GM21367 (cell line): Measurements from ENCODE around the gene SPEM3.

Experiments used
- ATAC-seq: cut with Tn5 transposase; IDR thresholded peaks from one replicate; pipeline ENCODE4 v1.9.1; 2021; ENCODE audit not compliant: unreplicated experiment

The SPEM3 gene

DNA sequence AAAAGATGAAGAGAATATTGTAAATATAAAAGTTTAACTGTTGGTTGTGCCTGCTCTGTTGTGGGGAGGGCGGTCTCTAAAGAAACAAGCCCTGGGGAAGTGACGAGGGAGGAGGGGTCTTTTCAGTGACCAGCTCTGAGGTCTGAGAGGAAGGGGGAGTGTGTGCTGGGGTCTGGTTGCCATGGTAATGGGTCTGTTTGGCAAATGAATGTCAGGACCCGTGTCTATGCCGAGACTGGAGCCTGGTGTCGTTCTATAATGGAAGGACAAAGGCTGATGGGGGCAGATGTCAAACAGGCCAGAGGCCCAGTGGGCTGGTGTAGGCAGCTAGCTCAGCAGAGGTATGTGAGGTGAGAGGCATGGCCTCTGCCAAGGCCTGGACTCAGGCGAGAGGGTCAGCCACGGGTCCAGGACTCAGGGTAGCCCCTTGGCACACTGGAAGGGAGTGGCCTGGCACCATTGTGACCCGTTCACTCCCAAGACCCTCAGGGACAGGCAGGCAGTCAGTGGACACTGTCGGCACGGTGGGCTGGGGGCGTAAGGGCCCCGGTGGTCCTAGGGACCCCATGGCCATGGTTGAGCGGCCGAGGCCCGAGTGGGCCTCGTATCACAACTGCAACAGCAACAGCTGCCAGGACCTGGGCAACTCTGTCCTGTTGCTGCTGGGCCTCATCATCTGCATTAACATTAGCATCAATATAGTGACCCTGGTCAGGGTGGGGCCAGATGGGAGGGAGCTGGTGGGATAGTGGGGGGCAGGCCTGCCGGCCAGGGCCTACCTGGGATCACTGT lies 8.6 kb upstream of the SPEM3 start, which contains the start of gene SPEM1:
Gene SPEM1 (plus strand): TSS at position 506 of the 792 bp plus-strand sequence. CDS start 61 bp downstream, at position 567.
- no peak for ATAC-seq

DNA sequence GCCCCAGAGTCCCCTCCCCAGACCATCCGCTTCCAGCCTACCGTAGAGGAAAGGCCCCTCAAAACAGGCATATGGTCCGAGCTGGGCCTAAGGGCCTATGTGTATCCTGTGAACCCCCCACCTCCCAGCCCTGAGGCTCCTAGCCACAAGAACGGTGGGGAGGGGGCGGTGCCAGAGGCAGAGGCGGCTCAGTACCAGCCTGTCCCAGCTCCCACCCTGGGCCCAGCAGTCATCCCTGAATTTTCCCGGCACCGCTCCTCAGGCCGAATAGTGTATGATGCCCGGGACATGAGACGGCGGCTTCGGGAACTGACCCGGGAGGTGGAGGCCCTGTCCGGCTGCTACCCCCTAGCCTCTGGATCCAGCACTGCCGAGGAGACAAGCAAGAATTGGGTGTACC lies 7.5 kb upstream of the SPEM3 start:
- no peak for ATAC-seq

DNA sequence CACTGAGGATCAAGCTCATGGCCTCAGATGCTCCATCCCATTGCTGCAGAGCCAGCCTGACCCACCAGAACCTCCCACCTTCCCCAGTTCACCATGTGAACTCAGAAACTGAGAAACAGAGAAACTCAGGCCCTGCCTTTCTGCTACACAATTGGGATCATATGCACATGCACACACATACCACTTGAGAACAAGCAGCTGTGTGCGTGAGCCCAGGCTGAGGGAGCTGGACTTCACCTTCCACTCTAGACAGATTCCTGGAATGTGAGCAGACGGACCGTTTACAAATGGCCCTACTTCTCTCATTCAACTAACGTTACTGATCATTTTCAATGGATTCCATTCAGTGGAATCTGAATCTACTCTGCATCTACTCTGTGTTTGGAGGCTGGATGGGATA lies 5.0 kb upstream of the SPEM3 start:
- no peak for ATAC-seq

- no peak for ATAC-seq
Observed at GRCh38 chr17:7425316-7425715, 3.3 kb upstream of the SPEM3 start, which contains the start of gene SPEM2. Gene SPEM2 (plus strand): TSS chr17:7425616. CDS start chr17:7425689, 73 bp downstream.

DNA sequence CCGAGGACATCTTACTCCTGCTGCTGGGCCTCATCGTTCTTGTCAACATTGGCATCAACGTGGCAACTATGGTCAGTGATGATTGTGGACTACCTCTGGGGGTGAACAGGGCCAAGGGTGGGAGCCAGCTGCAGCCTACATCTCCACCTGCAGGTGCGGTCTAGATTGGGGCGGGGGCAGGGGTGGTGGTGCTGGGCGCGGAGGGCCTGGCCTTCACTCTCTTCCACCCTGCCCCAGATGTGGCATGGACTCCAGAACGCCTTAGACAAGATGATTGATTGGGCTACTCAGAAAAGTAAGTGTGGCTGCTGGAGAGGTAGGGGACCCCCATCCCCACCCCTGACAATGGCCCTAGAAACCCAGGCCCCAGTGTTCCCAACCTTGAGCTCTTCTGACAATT lies 2.9 kb upstream of the SPEM3 start:
- no peak for ATAC-seq

- ATAC-seq, result no peak
Observed at GRCh38 chr17:7426203-7426863, 2.3 kb upstream of the SPEM3 start.

GRCh38 chr17:7426896-7427489 lies 1.7 kb upstream of the SPEM3 start:
- no peak for ATAC-seq

- no peak for ATAC-seq
Observed at GRCh38 chr17:7427549-7427948, 1.1 kb upstream of the SPEM3 start.

- ATAC-seq, result no peak
Observed at GRCh38 chr17:7429722-7430121, 1.1 kb downstream of the SPEM3 start.

GRCh38 chr17:7431231-7431630 lies 2.6 kb downstream of the SPEM3 start:
- ATAC-seq, result no peak

DNA sequence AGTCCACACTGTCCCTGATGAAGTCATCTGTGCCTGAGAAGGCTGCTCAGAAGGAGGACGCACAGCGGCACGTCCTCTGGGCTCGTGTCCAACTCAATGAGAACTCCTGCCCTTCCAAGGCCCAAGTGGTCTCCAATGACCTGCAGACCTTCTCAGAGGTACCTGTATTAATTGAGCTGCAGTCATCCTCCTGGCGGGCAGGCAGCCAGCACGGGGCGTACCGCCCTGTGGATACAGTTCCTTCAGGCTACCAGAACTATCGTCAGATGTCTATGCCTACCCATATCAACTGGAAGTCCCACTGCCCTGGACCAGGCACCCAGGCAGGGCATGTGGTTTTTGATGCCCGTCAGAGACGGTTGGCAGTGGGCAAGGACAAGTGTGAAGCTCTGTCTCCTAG lies 3.6 kb downstream of the SPEM3 start:
- ATAC-seq, result no peak

- peak; percentile 16 for ATAC-seq
Observed at GRCh38 chr17:7435676-7436555, 7.3 kb downstream of the SPEM3 start.

- ATAC-seq, result no peak
Observed at GRCh38 chr17:7436556-7437368, 8.1 kb downstream of the SPEM3 start.

DNA sequence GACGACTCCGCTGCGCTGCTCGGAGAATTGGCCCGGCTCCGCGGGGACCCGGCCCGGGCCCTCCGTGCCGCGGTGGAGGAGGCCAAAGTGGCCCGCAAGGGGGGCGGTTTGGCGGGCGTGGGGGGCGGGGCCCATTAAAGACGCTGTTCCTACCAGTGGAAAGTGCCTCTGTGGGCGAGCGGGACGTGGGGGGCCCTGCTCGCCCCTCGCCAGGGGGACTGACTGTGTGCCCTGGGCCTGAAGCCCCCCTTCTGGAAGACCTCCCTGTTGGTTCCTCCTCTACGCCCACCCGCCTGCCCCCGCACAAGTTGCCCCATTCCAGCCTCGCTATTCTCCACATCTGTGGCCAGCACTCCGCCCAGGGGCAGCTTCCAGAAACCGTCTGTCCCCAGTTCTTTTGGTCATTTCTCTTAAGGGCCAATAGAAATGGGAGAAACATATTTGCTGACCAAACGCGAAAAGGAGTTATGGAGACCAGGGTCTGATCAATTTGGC lies 8.8 kb downstream of the SPEM3 start:
- no peak for ATAC-seq

- no peak for ATAC-seq
Observed at GRCh38 chr17:7437950-7438614, 9.4 kb downstream of the SPEM3 start.

- no peak for ATAC-seq
Observed at GRCh38 chr17:7438656-7439460, 10.2 kb downstream of the SPEM3 start.

DNA sequence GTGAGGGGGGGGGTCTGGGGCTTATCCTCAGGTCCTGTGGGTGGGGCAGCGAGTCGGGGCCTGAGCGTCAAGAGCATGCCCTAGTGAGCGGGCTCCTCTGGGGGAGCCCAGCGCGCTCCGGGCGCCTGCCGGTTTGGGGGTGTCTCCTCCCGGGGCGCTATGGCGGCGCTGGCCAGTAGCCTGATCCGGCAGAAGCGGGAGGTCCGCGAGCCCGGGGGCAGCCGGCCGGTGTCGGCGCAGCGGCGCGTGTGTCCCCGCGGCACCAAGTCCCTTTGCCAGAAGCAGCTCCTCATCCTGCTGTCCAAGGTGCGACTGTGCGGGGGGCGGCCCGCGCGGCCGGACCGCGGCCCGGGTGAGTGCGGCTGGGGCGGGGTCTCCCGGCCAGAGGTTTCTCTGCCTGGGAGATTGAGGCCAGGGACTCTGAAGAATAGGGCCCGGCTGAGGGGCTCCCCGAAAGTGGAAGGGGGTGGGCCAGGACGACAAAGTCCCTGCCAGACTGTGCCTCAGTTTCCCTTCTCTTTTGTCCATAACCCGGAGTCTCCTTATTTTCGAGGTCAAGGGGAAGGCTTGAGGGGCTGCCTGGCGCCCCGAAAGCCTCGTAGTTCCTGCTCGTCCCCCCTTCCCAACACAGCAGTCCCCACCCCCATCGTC lies 10.9 kb downstream of the SPEM3 start, which contains the start of gene FGF11:
Gene FGF11 (plus strand): TSS at position 51 of the 651 bp plus-strand sequence. CDS start 109 bp downstream, at position 160.
- no peak for ATAC-seq
